Stimulated activated CD4-positive, alpha-beta T cell treated with anti-CD3 and anti-CD28 coated beads, Interleukin-12 subunit alpha, Interleukin-12 subunit beta, amount 100 ng/mL, for 4 hours (primary cell): ENCODE measurements around the gene UBQLN4.
A peak's percentile ranks its signal among the peaks of the same experiment; 100 is the strongest.

Experiments used
- DNase-seq: peaks from one replicate; pipeline ENCODE4 v3.0.0-alpha.2; 2020

UBQLN4 gene

GRCh38 chr1:156009404-156009803 lies 44.2 kb downstream of the UBQLN4 start:
- no peak for DNase-seq

DNA sequence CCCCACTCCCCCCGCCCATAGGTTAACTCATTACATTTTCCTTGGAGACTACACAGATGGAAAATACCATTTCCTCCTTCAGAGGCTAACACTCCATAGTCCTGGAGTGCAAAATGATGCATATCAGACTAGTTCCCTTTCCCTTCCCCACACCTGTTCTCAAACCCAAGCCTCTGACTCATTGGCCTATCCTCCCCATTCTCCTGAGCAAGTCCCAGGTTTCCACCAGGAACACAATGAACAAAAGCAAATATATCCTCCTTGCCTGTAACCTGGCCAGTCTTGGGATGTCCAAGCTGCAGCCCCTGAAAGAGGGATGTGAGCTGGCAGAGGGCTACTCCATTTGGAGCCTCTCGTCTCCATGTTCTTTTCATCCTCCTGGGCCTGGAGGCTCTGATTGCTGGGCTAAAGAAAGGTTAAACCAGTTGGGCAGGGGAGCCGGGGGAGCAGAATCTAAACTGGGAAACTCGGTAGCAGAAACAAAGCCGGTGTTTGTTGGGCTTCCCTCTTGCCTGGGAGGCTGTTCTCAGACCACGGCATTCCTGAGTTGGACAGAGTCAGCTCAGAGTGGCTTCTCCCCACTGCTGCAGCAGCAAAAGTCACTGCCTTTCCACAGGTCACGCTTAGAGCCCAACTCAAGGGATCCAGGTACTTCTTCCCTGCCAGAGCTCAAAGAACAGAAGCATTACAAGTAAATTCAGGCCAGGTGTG lies 46.8 kb downstream of the UBQLN4 start:
- DNase-seq, result no peak

DNA sequence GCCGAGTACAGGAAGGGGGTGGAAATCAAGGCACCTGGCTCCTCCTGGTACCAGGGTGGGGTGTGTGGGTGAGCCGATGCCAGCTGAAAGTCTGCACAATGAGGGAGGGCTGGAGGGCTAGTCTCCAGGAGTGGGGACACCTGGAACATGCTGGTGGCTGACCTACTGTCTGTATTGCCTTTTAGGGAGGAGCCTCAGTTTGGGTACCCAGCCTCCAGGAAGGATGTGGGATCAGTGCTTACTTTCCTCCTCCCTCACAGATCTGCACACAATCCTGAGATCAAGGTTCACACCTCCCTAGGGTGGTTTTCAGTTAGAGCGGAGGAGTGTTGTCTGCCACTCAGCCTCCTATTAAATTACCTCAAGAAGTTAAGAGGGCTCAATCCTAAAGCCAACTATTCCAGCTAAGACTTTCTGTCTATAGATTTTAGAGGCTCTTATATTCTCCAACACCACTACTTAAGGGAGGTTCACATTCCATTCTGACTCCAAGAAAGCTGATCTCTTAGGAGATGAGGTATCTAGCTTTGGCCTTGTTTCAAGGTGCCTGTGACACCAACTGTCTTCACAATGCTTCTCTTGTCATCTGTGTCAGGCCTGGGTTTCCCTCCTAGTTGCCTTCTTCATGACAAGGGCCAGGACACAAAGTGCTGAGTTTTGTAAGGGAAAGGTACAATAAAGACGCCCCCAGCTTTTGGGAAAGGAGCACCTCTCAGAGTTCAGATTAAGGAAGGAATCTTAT lies 48.6 kb downstream of the UBQLN4 start:
- no peak for DNase-seq

GRCh38 chr1:156003923-156004188 lies 49.7 kb downstream of the UBQLN4 start:
- no peak for DNase-seq

- DNase-seq, result no peak
These were observed 51.2 kb downstream of the UBQLN4 start for GRCh38 chr1:156002188-156002911.

DNA sequence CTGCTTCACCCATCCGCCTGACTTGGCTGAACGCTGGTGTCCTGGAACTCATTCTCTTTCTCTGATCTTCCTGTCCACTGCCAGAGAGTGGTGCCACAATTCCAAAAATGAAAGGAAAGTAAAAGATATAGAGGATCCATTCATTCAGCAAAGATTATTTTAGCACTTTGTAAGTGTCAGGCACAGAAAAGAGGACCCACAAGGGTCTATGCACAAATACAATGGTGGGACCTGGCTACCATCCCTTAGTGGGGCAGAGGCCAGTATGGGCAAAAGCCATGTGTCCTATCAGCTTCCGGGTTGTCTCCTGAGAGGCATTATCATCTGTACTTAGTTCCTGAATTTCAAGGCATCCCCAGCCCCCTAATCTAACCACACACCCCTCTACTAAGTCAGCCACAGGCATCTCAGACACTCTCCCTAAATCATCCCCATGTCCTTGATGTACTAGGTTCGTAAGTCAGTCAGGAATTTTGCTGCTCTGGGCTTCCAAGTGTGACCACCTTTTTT lies 51.9 kb downstream of the UBQLN4 start:
- DNase-seq, result no peak

- no peak for DNase-seq
These were observed 52.5 kb downstream of the UBQLN4 start for GRCh38 chr1:156001021-156001661.

DNA sequence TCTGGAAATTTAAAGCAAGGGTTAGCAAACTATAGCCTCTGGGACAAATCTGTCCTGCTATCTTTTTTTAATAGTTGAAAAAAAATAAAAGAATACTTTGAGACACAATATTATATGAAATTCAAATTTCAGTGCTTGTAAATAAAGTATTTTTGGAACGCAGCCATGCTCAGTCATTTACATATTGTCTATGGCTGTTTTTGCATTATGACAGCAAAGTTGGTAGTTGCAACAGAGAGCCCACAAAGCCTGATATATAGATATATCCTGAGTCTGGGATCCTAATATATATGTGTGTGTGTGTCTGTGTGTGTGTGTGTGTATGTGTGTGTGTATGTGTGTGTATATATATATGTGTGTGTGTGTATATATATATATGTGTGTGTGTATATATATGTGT lies 53.6 kb downstream of the UBQLN4 start:
- DNase-seq, result no peak

DNA sequence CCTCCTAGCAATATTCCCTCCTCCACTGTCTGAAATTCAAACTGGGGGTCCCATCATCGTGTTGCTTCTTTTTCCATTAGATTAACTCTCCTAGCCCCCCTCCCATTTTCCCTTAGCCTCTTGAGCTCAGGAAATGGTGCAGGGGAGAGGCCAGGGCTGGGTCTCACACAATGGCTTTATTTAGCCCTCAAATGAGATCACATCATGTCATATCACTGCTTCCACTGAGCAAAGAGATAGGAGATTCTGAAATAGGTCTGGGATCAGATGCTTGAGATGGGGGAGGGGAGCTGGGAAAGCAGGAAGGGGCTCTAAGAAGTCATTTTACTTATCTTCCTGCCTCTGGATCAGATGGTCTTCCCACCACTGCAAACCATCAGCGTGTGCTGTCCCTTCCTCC lies 57.4 kb downstream of the UBQLN4 start:
- DNase-seq, result no peak

DNA sequence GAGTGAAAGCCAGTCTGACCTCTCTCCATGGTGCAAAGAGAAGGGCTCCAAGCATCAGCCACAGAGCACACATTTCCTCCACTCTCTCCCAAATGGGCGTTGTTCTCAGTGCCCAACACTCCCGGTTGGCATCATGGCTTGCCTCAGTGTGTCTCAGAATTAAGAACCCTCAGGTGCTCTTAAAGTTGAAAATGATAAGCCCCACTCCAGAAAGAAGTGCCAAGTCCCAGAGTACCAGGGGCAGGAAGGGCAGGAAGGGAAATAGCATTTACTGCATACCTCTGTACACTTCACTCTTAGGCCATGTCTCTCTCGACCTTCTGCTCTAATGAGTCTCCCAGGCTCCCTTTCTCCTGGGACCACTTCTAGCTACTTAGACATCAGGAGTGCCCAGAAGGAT lies 60.0 kb downstream of the UBQLN4 start:
- no peak for DNase-seq

GRCh38 chr1:155990005-155990739 lies 63.4 kb downstream of the UBQLN4 start:
- DNase-seq, result no peak

GRCh38 chr1:155989242-155990004 lies 64.2 kb downstream of the UBQLN4 start:
- DNase-seq, result peak; percentile 66
